Progenitor cell of endocrine pancreas (in vitro differentiated cells): ENCODE results near the gene MTMR3. TPM values are rescaled to one million over a fixed set of nuclear protein-coding genes. Genes with fewer than 3 reads are reported as not detected.
A peak's percentile ranks its signal among the peaks of the same experiment; 100 is the strongest.

ENCODE experiments used
- DNase-seq: peaks from one replicate; pipeline ENCODE4 v3.0.0; 2021; ENCODE audit warnings: low spot score; ENCODE audit not compliant: unreplicated experiment
- H3K27ac Mint-ChIP-seq: 2 replicates; pipeline ENCODE4 v1.8.0; 2021; ENCODE audit warnings: mild to moderate bottlenecking, moderate library complexity, mixed read lengths
- H3K27me3 Mint-ChIP-seq: 2 replicates; pipeline ENCODE4 v1.8.0; 2021; ENCODE audit warnings: mixed read lengths
- H3K36me3 Mint-ChIP-seq: 2 replicates; pipeline ENCODE4 v1.8.0; 2022; ENCODE audit warnings: mixed read lengths; ENCODE audit not compliant: insufficient read depth
- H3K4me1 Mint-ChIP-seq: 2 replicates; pipeline ENCODE4 v1.8.0; 2021; ENCODE audit warnings: low read depth, mixed read lengths
- H3K4me3 Mint-ChIP-seq: 2 replicates; pipeline ENCODE4 v1.8.0; 2021; ENCODE audit warnings: low read depth, mild to moderate bottlenecking, moderate library complexity, mixed read lengths
- H3K9me3 Mint-ChIP-seq: 2 replicates; pipeline ENCODE4 v1.8.0; 2021; ENCODE audit warnings: low read depth, mixed read lengths
- total RNA-seq: library from RNA; stranded (reverse); gene quantifications from 2 replicates; pipeline ENCODE4 v1.2.1, GENCODE V29; 2021
- TF ChIP-seq, protein P1 (sequence below): fragments of 200-600 bp; sonication (generic); IDR thresholded peaks from one replicate; pipeline ENCODE4 v1.5.0; 2021; ENCODE audit warnings: antibody characterized with exemption, mild to moderate bottlenecking; ENCODE audit not compliant: unreplicated experiment

Gene MTMR3
- total RNA-seq, 1 donor from 2014 or later, result 51.0 TPM

DNA sequence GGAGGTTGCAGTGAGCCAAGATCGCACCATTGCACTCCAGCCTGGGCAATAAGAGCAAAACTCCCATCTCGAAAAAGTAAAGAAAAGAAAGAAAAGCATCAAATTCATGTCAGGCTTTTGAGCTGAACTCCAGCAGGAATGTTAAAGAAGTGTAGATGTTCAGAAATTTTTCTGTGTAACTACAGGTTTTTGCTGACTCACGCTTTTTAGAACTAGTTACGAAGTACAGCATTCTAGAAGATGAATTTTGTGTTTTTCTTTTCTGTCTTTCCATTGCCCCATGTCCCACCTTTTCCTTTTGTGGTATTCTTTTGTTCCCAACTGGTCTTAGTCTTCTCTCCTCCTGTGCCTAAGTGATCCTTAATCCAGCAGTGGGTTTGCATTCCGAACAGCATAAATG lies 141.3 kb downstream of the MTMR3 start:
- TF ChIP-seq, protein P1, sequence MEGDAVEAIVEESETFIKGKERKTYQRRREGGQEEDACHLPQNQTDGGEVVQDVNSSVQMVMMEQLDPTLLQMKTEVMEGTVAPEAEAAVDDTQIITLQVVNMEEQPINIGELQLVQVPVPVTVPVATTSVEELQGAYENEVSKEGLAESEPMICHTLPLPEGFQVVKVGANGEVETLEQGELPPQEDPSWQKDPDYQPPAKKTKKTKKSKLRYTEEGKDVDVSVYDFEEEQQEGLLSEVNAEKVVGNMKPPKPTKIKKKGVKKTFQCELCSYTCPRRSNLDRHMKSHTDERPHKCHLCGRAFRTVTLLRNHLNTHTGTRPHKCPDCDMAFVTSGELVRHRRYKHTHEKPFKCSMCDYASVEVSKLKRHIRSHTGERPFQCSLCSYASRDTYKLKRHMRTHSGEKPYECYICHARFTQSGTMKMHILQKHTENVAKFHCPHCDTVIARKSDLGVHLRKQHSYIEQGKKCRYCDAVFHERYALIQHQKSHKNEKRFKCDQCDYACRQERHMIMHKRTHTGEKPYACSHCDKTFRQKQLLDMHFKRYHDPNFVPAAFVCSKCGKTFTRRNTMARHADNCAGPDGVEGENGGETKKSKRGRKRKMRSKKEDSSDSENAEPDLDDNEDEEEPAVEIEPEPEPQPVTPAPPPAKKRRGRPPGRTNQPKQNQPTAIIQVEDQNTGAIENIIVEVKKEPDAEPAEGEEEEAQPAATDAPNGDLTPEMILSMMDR, result no peak
- Mint-ChIP-seq H3K4me3 (no peak overlapping the region), H3K27me3 (no peaks in the 10 kb centered on the region), H3K9me3 (no peaks in the 10 kb centered on the region), H3K4me1 (peaks cover 4% of the 10 kb centered on the region), H3K36me3 (peaks cover 29% of the 10 kb centered on the region), H3K27ac (no peak overlapping the region)
- DNase-seq, result no peak

DNA sequence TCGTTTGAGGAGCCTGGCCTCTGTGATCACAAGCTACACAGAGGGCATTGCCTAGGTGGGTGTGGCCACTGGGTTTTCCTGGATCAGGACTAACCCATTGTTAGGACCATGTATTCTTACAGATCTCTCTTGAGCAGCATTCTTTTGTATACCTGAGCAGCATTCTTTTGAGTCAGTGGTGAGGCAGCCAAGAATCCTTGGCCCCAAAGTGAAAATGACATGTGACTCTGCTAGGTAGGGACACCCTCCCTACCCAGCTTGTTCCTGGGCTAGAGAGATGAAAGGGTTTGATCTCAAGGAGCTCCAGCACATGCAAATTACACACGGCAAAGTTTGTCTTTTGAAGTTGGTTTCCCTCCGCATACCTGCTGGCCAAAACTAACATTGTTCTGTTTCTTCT lies 142.2 kb downstream of the MTMR3 start:
- no peak for DNase-seq
- Mint-ChIP-seq H3K27me3 (no peaks in the 10 kb centered on the region), H3K9me3 (no peaks in the 10 kb centered on the region), H3K4me1 (peaks cover 9% of the 10 kb centered on the region), H3K27ac (no peak overlapping the region), H3K4me3 (no peak overlapping the region), H3K36me3 (peaks cover 21% of the 10 kb centered on the region)
- TF ChIP-seq, protein P1, result no peak

DNA sequence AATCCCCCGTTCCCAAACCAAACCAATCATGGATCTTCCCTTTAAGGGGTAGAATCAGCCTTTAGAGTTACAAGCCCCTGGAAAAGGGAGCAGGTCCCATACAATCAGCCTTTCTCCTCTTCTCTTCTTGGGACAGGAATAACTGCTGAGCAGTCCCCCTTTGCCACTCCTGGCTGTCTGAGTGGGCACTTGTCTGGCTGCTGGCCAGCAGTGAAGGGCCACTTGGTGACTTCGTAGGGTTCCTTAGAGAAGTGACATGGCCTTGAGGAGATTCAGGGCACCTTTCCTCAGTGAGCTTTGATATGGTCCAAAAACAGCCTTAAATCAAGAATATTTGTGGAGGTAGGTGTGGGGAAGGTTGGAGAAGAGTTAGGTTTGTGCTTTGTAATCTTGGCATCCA lies 143.8 kb downstream of the MTMR3 start:
- H3K27ac Mint-ChIP-seq, result no peak overlapping the region
- H3K27me3 Mint-ChIP-seq, result no peaks in the 10 kb centered on the region
- TF ChIP-seq, protein P1, result no peak
- no peak for DNase-seq
- no peak overlapping the region for H3K4me3 Mint-ChIP-seq
- H3K9me3 Mint-ChIP-seq, result no peaks in the 10 kb centered on the region
- H3K36me3 Mint-ChIP-seq, result peaks cover 15% of the 10 kb centered on the region
- peaks cover 9% of the 10 kb centered on the region for H3K4me1 Mint-ChIP-seq

DNA sequence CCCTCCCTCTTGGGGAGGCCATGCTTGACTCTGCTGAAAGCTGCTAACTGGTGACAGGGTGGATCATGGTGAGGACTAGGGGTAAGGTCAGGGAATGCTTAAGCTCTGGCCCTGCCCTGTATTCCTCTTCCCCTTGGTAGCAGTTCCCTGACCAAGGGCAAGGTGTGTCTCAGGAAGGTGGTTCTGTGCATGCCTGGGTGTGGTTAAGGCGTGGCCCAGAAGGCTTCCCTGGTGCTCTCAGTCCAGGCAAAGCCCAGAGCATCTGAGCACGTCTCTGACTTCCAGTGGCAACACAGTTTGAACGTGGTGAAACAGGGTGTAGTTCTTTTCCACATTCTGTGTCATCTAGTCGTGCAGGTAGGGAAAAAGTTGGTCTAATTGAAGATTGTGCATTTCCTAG lies 144.2 kb downstream of the MTMR3 start:
- H3K27me3 Mint-ChIP-seq, result no peaks in the 10 kb centered on the region
- TF ChIP-seq, protein P1, result no peak
- H3K4me1 Mint-ChIP-seq, result peaks cover 9% of the 10 kb centered on the region
- H3K36me3 Mint-ChIP-seq, result peaks cover 16% of the 10 kb centered on the region
- no peaks in the 10 kb centered on the region for H3K9me3 Mint-ChIP-seq
- peak overlapping the region; percentile 85 for H3K27ac Mint-ChIP-seq
- no peak overlapping the region for H3K4me3 Mint-ChIP-seq
- no peak for DNase-seq

DNA sequence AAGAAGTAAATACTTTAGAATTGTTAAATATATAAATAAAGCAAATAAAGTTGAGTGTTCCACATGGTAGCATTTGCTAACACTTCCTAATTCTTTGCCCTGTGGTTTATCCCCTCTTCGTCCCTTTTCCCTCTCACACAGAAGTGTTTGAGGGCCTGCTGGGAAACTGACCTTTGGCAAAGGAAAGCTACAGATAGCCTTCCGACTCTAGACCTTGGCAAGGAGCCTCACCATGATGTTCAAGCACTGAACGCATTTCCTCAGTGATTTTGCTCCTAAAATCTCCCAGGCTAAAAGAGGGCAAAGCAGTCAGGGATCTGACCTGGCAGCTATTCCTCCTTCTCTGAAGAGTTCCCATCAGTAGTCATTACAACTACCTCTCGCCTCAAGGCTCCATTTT lies 144.8 kb downstream of the MTMR3 start:
- Mint-ChIP-seq H3K27ac (no peak overlapping the region), H3K36me3 (peaks cover 14% of the 10 kb centered on the region), H3K4me1 (peaks cover 9% of the 10 kb centered on the region), H3K27me3 (no peaks in the 10 kb centered on the region), H3K9me3 (no peaks in the 10 kb centered on the region), H3K4me3 (no peak overlapping the region)
- no peak for DNase-seq
- TF ChIP-seq, protein P1, result no peak

DNA sequence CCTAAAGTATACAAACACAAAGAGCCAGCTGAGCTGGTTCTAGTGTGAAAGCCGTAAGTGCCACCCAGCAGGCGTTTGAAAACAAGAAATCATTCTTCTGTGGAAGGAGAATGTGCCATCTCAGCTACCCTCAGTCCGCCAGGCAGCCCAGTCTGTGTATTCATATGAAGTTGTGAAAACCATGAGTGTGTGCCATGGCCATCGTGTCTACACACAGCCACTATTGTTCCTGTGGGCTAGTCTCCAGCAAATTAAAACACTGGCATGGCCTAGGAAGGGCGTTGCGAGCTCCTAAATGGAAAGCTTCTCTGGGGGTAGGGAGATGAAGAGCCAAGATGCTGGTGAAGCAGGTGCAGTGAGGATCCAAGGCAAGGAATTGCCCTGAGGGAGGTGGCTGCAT lies 145.8 kb downstream of the MTMR3 start:
- TF ChIP-seq, protein P1, result no peak
- peaks cover 11% of the 10 kb centered on the region for H3K36me3 Mint-ChIP-seq
- H3K27me3 Mint-ChIP-seq, result no peaks in the 10 kb centered on the region
- no peak overlapping the region for H3K4me3 Mint-ChIP-seq
- peaks cover 9% of the 10 kb centered on the region for H3K4me1 Mint-ChIP-seq
- no peaks in the 10 kb centered on the region for H3K9me3 Mint-ChIP-seq
- H3K27ac Mint-ChIP-seq, result no peak overlapping the region
- DNase-seq, result no peak
